Measurements from ENCODE around the gene NAP1L5.

Gene NAP1L5

GRCh38 chr4:88705223-88705622 is 7.6 kb upstream of the NAP1L5 start:
- no peaks in the 10 kb centered on the region for H3K4me1 Mint-ChIP-seq
- H3K9me3 Mint-ChIP-seq, result no peaks in the 10 kb centered on the region
- peaks cover 72% of the 10 kb centered on the region for H3K36me3 Mint-ChIP-seq
- no peak overlapping the region for H3K4me3 Mint-ChIP-seq
- no peak overlapping the region for H3K27ac Mint-ChIP-seq
- no peak for ATAC-seq
- H3K27me3 Mint-ChIP-seq, result no peaks in the 10 kb centered on the region

- H3K27ac Mint-ChIP-seq, result no peak overlapping the region
- no peak overlapping the region for H3K4me3 Mint-ChIP-seq
- no peaks in the 10 kb centered on the region for H3K27me3 Mint-ChIP-seq
- peaks cover 6% of the 10 kb centered on the region for H3K4me1 Mint-ChIP-seq
- ATAC-seq, result no peak
- H3K36me3 Mint-ChIP-seq, result peaks cover 61% of the 10 kb centered on the region
- peaks cover 3% of the 10 kb centered on the region for H3K9me3 Mint-ChIP-seq
Observed at GRCh38 chr4:88702782-88703181, 5.2 kb upstream of the NAP1L5 start.

GRCh38 chr4:88698519-88698918 is 890 bp upstream of the NAP1L5 start:
- Mint-ChIP-seq H3K27ac (peak overlapping the region; percentile 80), H3K36me3 (peaks cover 39% of the 10 kb centered on the region), H3K4me1 (peaks cover 8% of the 10 kb centered on the region), H3K4me3 (no peak overlapping the region), H3K9me3 (peaks cover 3% of the 10 kb centered on the region), H3K27me3 (no peaks in the 10 kb centered on the region)
- no peak for ATAC-seq

- Mint-ChIP-seq H3K9me3 (peaks cover 3% of the 10 kb centered on the region), H3K36me3 (peaks cover 25% of the 10 kb centered on the region), H3K4me1 (peaks cover 8% of the 10 kb centered on the region), H3K4me3 (peak overlapping the region; percentile 86), H3K27ac (peak overlapping the region; percentile 80), H3K27me3 (no peaks in the 10 kb centered on the region)
- ATAC-seq, result no peak
Observed at GRCh38 chr4:88697141-88697540, 488 bp downstream of the NAP1L5 start.

- H3K27me3 Mint-ChIP-seq, result no peaks in the 10 kb centered on the region
- ATAC-seq, result no peak
- peak overlapping the region; percentile 86 for H3K4me3 Mint-ChIP-seq
- peak overlapping the region; percentile 80 for H3K27ac Mint-ChIP-seq
- peaks cover 25% of the 10 kb centered on the region for H3K36me3 Mint-ChIP-seq
- peaks cover 8% of the 10 kb centered on the region for H3K4me1 Mint-ChIP-seq
- H3K9me3 Mint-ChIP-seq, result peaks cover 3% of the 10 kb centered on the region
Observed at GRCh38 chr4:88696630-88697029, 999 bp downstream of the NAP1L5 start.

- Mint-ChIP-seq H3K4me1 (peaks cover 8% of the 10 kb centered on the region), H3K4me3 (no peak overlapping the region), H3K27ac (no peak overlapping the region), H3K9me3 (no peaks in the 10 kb centered on the region), H3K36me3 (peaks cover 40% of the 10 kb centered on the region), H3K27me3 (no peaks in the 10 kb centered on the region)
- no peak for ATAC-seq
Observed at GRCh38 chr4:88693792-88694191, 3.8 kb downstream of the NAP1L5 start.

GRCh38 chr4:88690355-88690754 is 7.3 kb downstream of the NAP1L5 start:
- Mint-ChIP-seq H3K4me3 (no peak overlapping the region), H3K36me3 (peaks cover 50% of the 10 kb centered on the region)

GRCh38 chr4:88681209-88681608 is 16.4 kb downstream of the NAP1L5 start:
- H3K4me1 Mint-ChIP-seq, result no peaks in the 10 kb centered on the region
- no peak overlapping the region for H3K27ac Mint-ChIP-seq
- H3K36me3 Mint-ChIP-seq, result peaks cover 71% of the 10 kb centered on the region
- ATAC-seq, result no peak
- H3K9me3 Mint-ChIP-seq, result no peaks in the 10 kb centered on the region
- no peaks in the 10 kb centered on the region for H3K27me3 Mint-ChIP-seq
- no peak overlapping the region for H3K4me3 Mint-ChIP-seq

More at GRCh38 chr4:88690355-88690754, 7.3 kb downstream of the NAP1L5 start:
- H3K27me3 Mint-ChIP-seq, result no peaks in the 10 kb centered on the region
- ATAC-seq, result no peak
- no peaks in the 10 kb centered on the region for H3K9me3 Mint-ChIP-seq
- H3K4me1 Mint-ChIP-seq, result no peaks in the 10 kb centered on the region
- no peak overlapping the region for H3K27ac Mint-ChIP-seq

GRCh38 chr4:88675543-88675942 is 22.1 kb downstream of the NAP1L5 start:
- H3K4me1 Mint-ChIP-seq, result no peaks in the 10 kb centered on the region

GRCh38 chr4:88674979-88675378 is 22.6 kb downstream of the NAP1L5 start:
- no peaks in the 10 kb centered on the region for H3K4me1 Mint-ChIP-seq
- H3K4me3 Mint-ChIP-seq, result no peak overlapping the region
- H3K36me3 Mint-ChIP-seq, result peaks cover 44% of the 10 kb centered on the region
- H3K27me3 Mint-ChIP-seq, result no peaks in the 10 kb centered on the region
- H3K9me3 Mint-ChIP-seq, result no peaks in the 10 kb centered on the region
- no peak for ATAC-seq
- no peak overlapping the region for H3K27ac Mint-ChIP-seq

More at GRCh38 chr4:88675543-88675942, 22.1 kb downstream of the NAP1L5 start:
- Mint-ChIP-seq H3K27me3 (no peaks in the 10 kb centered on the region), H3K4me3 (no peak overlapping the region), H3K27ac (no peak overlapping the region), H3K36me3 (peaks cover 45% of the 10 kb centered on the region), H3K9me3 (no peaks in the 10 kb centered on the region)
- ATAC-seq, result no peak

- no peaks in the 10 kb centered on the region for H3K9me3 Mint-ChIP-seq
- ATAC-seq, result no peak
- H3K36me3 Mint-ChIP-seq, result peaks cover 44% of the 10 kb centered on the region
- H3K27me3 Mint-ChIP-seq, result no peaks in the 10 kb centered on the region
- no peak overlapping the region for H3K27ac Mint-ChIP-seq
- H3K4me1 Mint-ChIP-seq, result no peaks in the 10 kb centered on the region
- no peak overlapping the region for H3K4me3 Mint-ChIP-seq
Observed at GRCh38 chr4:88674565-88674964, 23.1 kb downstream of the NAP1L5 start.

- no peaks in the 10 kb centered on the region for H3K4me1 Mint-ChIP-seq
- H3K27me3 Mint-ChIP-seq, result no peaks in the 10 kb centered on the region
- no peak overlapping the region for H3K27ac Mint-ChIP-seq
- no peak for ATAC-seq
- H3K4me3 Mint-ChIP-seq, result no peak overlapping the region
- no peaks in the 10 kb centered on the region for H3K9me3 Mint-ChIP-seq
- H3K36me3 Mint-ChIP-seq, result peaks cover 38% of the 10 kb centered on the region
Observed at GRCh38 chr4:88673886-88674285, 23.7 kb downstream of the NAP1L5 start.

- Mint-ChIP-seq H3K4me3 (no peak overlapping the region), H3K27me3 (no peaks in the 10 kb centered on the region), H3K36me3 (peaks cover 35% of the 10 kb centered on the region), H3K27ac (no peak overlapping the region), H3K4me1 (no peaks in the 10 kb centered on the region), H3K9me3 (no peaks in the 10 kb centered on the region)
- no peak for ATAC-seq
Observed at GRCh38 chr4:88672987-88673386, 24.6 kb downstream of the NAP1L5 start.

GRCh38 chr4:88661739-88662138 is 35.9 kb downstream of the NAP1L5 start:
- no peaks in the 10 kb centered on the region for H3K9me3 Mint-ChIP-seq
- H3K27ac Mint-ChIP-seq, result no peak overlapping the region
- peaks cover 41% of the 10 kb centered on the region for H3K36me3 Mint-ChIP-seq
- no peaks in the 10 kb centered on the region for H3K4me1 Mint-ChIP-seq
- no peak overlapping the region for H3K4me3 Mint-ChIP-seq
- no peak for ATAC-seq
- H3K27me3 Mint-ChIP-seq, result no peaks in the 10 kb centered on the region

- no peak for ATAC-seq
- no peaks in the 10 kb centered on the region for H3K4me1 Mint-ChIP-seq
- H3K36me3 Mint-ChIP-seq, result peaks cover 49% of the 10 kb centered on the region
Observed at GRCh38 chr4:88660446-88661294, 37.0 kb downstream of the NAP1L5 start.

GRCh38 chr4:88659890-88660208 is 37.8 kb downstream of the NAP1L5 start:
- Mint-ChIP-seq H3K27ac (no peak overlapping the region), H3K4me3 (no peak overlapping the region), H3K4me1 (no peaks in the 10 kb centered on the region), H3K36me3 (peaks cover 51% of the 10 kb centered on the region), H3K9me3 (no peaks in the 10 kb centered on the region), H3K27me3 (no peaks in the 10 kb centered on the region)
- ATAC-seq, result no peak

More at GRCh38 chr4:88660446-88661294, 37.0 kb downstream of the NAP1L5 start:
- no peak overlapping the region for H3K27ac Mint-ChIP-seq
- no peaks in the 10 kb centered on the region for H3K27me3 Mint-ChIP-seq
- H3K9me3 Mint-ChIP-seq, result no peaks in the 10 kb centered on the region
- H3K4me3 Mint-ChIP-seq, result no peak overlapping the region
